Testis (tissue), 3 donors: Measurements from ENCODE around the gene PTPRD. TPM values are rescaled to one million over a fixed set of nuclear protein-coding genes. Genes with fewer than 3 reads are reported as not detected.

Experiments used
- DNase-seq: peaks from one replicate; pipeline ENCODE4 v3.0.0-alpha.2; 2019
- H3K27ac ChIP-seq, 2 donors: fragments of 200-600 bp; sonication (generic); one replicate each; pipeline ENCODE4 v1.5.1; 2019
- H3K27me3 ChIP-seq: fragments of 200-600 bp; sonication (generic); one replicate; pipeline ENCODE4 v1.5.1; 2019
- H3K36me3 ChIP-seq: fragments of 200-600 bp; sonication (generic); one replicate; pipeline ENCODE4 v1.5.1; 2017; ENCODE audit warnings: low read depth; ENCODE audit errors: missing control alignments
- H3K4me1 ChIP-seq: fragments of 200-600 bp; sonication (generic); one replicate; pipeline ENCODE4 v1.5.1; 2019
- H3K4me3 ChIP-seq, 2 donors: fragments of 200-600 bp; sonication (generic); one replicate each; pipeline ENCODE4 v1.5.1; 2017 to 2019
- H3K9me3 ChIP-seq: fragments of 200-600 bp; sonication (generic); one replicate; pipeline ENCODE4 v1.5.1; 2017
- CTCF ChIP-seq, 3 experiments: fragments of 450-650 bp in 2 of 3; fragments of 200-600 bp in 1 of 3; sonication (generic) in 1 of 3; IDR thresholded peaks; one replicate each; pipeline ENCODE4 v1.5.1; 2016 to 2019; ENCODE audit warnings: antibody characterized with exemption in 3 of 3, mild to moderate bottlenecking in 2 of 3, moderate library complexity in 1 of 3
- POLR2A ChIP-seq: fragments of 450-650 bp; IDR thresholded peaks from one replicate; pipeline ENCODE4 v1.6.1; 2017; ENCODE audit warnings: antibody characterized with exemption, mild to moderate bottlenecking, moderate library complexity
- WGBS, 2 donors: methylation state at CpG; one replicate each; pipeline ENCODE4 v1.1.5; 2018; 5-methylcytosine and 5-hydroxymethylcytosine counted together
- intact Hi-C: fragments of 100-400 bp; cut with DNase I; formaldehyde crosslinking; loops from one replicate; pipeline ENCODE4 v1.15.1; 2023; ENCODE audit warnings: low total_unique reads
- polyA plus RNA-seq: library from polyadenylated mRNA; stranded (reverse); fragments of 350-450 nt; fragmentation: Illumina TruSeq; extraction: RNeasy Lipid Tissue Mini Kit (QIAGEN cat#74804); gene quantifications from one replicate; pipeline ENCODE4 v1.2.3, GENCODE V29; 2014; ENCODE audit warnings: low read depth, low replicate concordance; ENCODE audit not compliant: insufficient read depth
- total RNA-seq, 2 donors: library from RNA; depleted of rRNA; stranded (reverse); fragments of >200 nt; gene quantifications; one replicate each; pipeline ENCODE4 v1.2.3, GENCODE V29; 2016

PTPRD gene
- total and polyA plus RNA-seq, 3 donors from 2014 or later: 15.4 to 33.6 (median 32.5) TPM

GRCh38 chr9:9670454-9670853 is 942.3 kb downstream of the PTPRD start:
- no peak for DNase-seq
- Histone ChIP-seq H3K27ac (no peak overlapping the region), H3K27me3 (no peaks in the 10 kb centered on the region), H3K9me3 (no peaks in the 10 kb centered on the region), H3K36me3 (no peaks in the 10 kb centered on the region), H3K4me3 (no peak overlapping the region), H3K4me1 (no peaks in the 10 kb centered on the region)
- intact Hi-C loops: no loop called here
- WGBS, 2 donors: 89 to 92% methylated on average over 2 to 3 of the region's 3 CpGs
- no peak for TF ChIP-seq POLR2A
- TF ChIP-seq CTCF (IDR thresholded peaks at IDR 0.05): no peak

- no peaks in the 10 kb centered on the region for H3K4me1 ChIP-seq
- intact Hi-C loops: no loop called here
- H3K9me3 ChIP-seq: no peaks in the 10 kb centered on the region
- WGBS, 2 donors: 93 to 96% methylated on average over 3 of the region's 3 CpGs
- no peaks in the 10 kb centered on the region for H3K27me3 ChIP-seq
- no peaks in the 10 kb centered on the region for H3K36me3 ChIP-seq
- no peak overlapping the region for H3K27ac ChIP-seq
- TF ChIP-seq CTCF (IDR thresholded peaks at IDR 0.05) (no peak), POLR2A (no peak)
- no peak overlapping the region for H3K4me3 ChIP-seq
- no peak for DNase-seq
These were observed 967.8 kb downstream of the PTPRD start for GRCh38 chr9:9645006-9645405.

GRCh38 chr9:9631284-9631683 is 981.5 kb downstream of the PTPRD start:
- TF ChIP-seq POLR2A (no peak), CTCF (IDR thresholded peaks at IDR 0.05) (no peak)
- no peak overlapping the region for H3K4me3 ChIP-seq
- no peak overlapping the region for H3K27ac ChIP-seq

GRCh38 chr9:9625248-9625647 is 987.6 kb downstream of the PTPRD start:
- no peak overlapping the region for H3K4me3 ChIP-seq
- TF ChIP-seq CTCF (IDR thresholded peaks at IDR 0.05) (no peak), POLR2A (no peak)
- H3K4me1 ChIP-seq: no peaks in the 10 kb centered on the region
- intact Hi-C loops: no loop called here
- no peaks in the 10 kb centered on the region for H3K27me3 ChIP-seq
- DNase-seq: no peak
- H3K9me3 ChIP-seq: no peaks in the 10 kb centered on the region
- 85 to 91% methylated on average over 5 of the region's 5 CpGs for WGBS, 2 donors
- no peak overlapping the region for H3K27ac ChIP-seq
- no peaks in the 10 kb centered on the region for H3K36me3 ChIP-seq

More at GRCh38 chr9:9631284-9631683, 981.5 kb downstream of the PTPRD start:
- Histone ChIP-seq H3K36me3 (no peaks in the 10 kb centered on the region), H3K4me1 (no peaks in the 10 kb centered on the region), H3K9me3 (no peaks in the 10 kb centered on the region), H3K27me3 (no peaks in the 10 kb centered on the region)
- DNase-seq: no peak
- intact Hi-C loops: no loop called here
- 60 to 74% methylated on average over 2 of the region's 2 CpGs for WGBS, 2 donors

GRCh38 chr9:9623506-9623905 is 989.3 kb downstream of the PTPRD start:
- Histone ChIP-seq H3K9me3 (no peaks in the 10 kb centered on the region), H3K4me1 (no peaks in the 10 kb centered on the region), H3K4me3 (no peak overlapping the region), H3K27me3 (no peaks in the 10 kb centered on the region), H3K27ac (no peak overlapping the region), H3K36me3 (no peaks in the 10 kb centered on the region)
- DNase-seq: no peak
- intact Hi-C loops: no loop called here
- no peak for TF ChIP-seq CTCF (IDR thresholded peaks at IDR 0.05)
- TF ChIP-seq POLR2A: no peak
- 74 to 79% methylated on average over 2 of the region's 2 CpGs for WGBS, 2 donors
